SK-N-MC (cell line): ENCODE results near the gene OR2G6.

Source experiments
- EZH2 ChIP-seq: fragments of 200-600 bp; sonication (generic); IDR thresholded peaks from one replicate; pipeline ENCODE4 v1.6.1; 2017; ENCODE audit warnings: antibody characterized with exemption
- POLR2AphosphoS5 ChIP-seq: IDR thresholded peaks from 2 replicates; pipeline ENCODE4 v1.6.1; 2012; ENCODE audit warnings: mild to moderate bottlenecking, low read depth, low read length, borderline replicate concordance

GRCh38 chr1:248521856-248522255 lies 14.0 kb downstream of the OR2G6 start:
- TF ChIP-seq EZH2: no peak
- no peak for TF ChIP-seq POLR2AphosphoS5
